ENCODE measurements around the gene TSHZ2. TPM values are rescaled to one million over a fixed set of nuclear protein-coding genes. Genes with fewer than 3 reads are reported as not detected.

TSHZ2 gene
- total RNA-seq, 1 donor from 2014 or later, result 51.9 TPM

GRCh38 chr20:53445321-53445731 is 473.2 kb downstream of the TSHZ2 start:
- Histone ChIP-seq H3K9me3 (no peaks in the 10 kb centered on the region), H3K27me3 (no peaks in the 10 kb centered on the region), H3K27ac (no peak overlapping the region), H3K4me3 (no peak overlapping the region), H3K36me3 (no peaks in the 10 kb centered on the region), H3K4me1 (no peaks in the 10 kb centered on the region)
- DNase-seq (ENCODE audit: low spot score in 2 of 2), result no peak
- TF ChIP-seq CTCF (IDR thresholded peaks at IDR 0.05), result no peak
- intact Hi-C loops (cut with DNase I), result no loop called here

GRCh38 chr20:53445932-53446331 is 473.8 kb downstream of the TSHZ2 start:
- H3K27me3 ChIP-seq, result no peaks in the 10 kb centered on the region
- intact Hi-C loops (cut with DNase I), result no loop called here
- no peak for TF ChIP-seq CTCF (IDR thresholded peaks at IDR 0.05)
- H3K36me3 ChIP-seq, result no peaks in the 10 kb centered on the region
- H3K4me3 ChIP-seq, result no peak overlapping the region
- H3K9me3 ChIP-seq, result no peaks in the 10 kb centered on the region
- DNase-seq (ENCODE audit: low spot score in 2 of 2), result no peak
- H3K27ac ChIP-seq, result no peak overlapping the region
- H3K4me1 ChIP-seq, result no peaks in the 10 kb centered on the region

- no peak for DNase-seq (ENCODE audit: low spot score in 2 of 2)
- intact Hi-C loops (cut with DNase I), result no loop called here
- no peak overlapping the region for H3K27ac ChIP-seq
- no peak overlapping the region for H3K4me3 ChIP-seq
- no peaks in the 10 kb centered on the region for H3K27me3 ChIP-seq
- no peaks in the 10 kb centered on the region for H3K4me1 ChIP-seq
- no peak for TF ChIP-seq CTCF (IDR thresholded peaks at IDR 0.05)
- no peaks in the 10 kb centered on the region for H3K36me3 ChIP-seq
- peaks cover 0 to 2% of the 10 kb centered on the region in 2 donors for H3K9me3 ChIP-seq
These were observed 475.2 kb downstream of the TSHZ2 start for GRCh38 chr20:53447316-53447715.

- no peaks in the 10 kb centered on the region for H3K4me1 ChIP-seq
- peaks cover 0 to 2% of the 10 kb centered on the region in 2 donors for H3K9me3 ChIP-seq
- H3K4me3 ChIP-seq, result no peak overlapping the region
- no peak for TF ChIP-seq CTCF (IDR thresholded peaks at IDR 0.05)
- DNase-seq (ENCODE audit: low spot score in 2 of 2), result no peak
- H3K27ac ChIP-seq, result no peak overlapping the region
- intact Hi-C loops (cut with DNase I), result no loop called here
- H3K27me3 ChIP-seq, result no peaks in the 10 kb centered on the region
- no peaks in the 10 kb centered on the region for H3K36me3 ChIP-seq
These were observed 476.3 kb downstream of the TSHZ2 start for GRCh38 chr20:53448426-53448825.

GRCh38 chr20:53448875-53449274 is 476.7 kb downstream of the TSHZ2 start:
- DNase-seq (ENCODE audit: low spot score in 2 of 2), result no peak
- H3K4me1 ChIP-seq, result no peaks in the 10 kb centered on the region
- peaks cover 0 to 2% of the 10 kb centered on the region in 2 donors for H3K9me3 ChIP-seq
- no peaks in the 10 kb centered on the region for H3K36me3 ChIP-seq
- intact Hi-C loops (cut with DNase I), result no loop called here
- H3K4me3 ChIP-seq, result no peak overlapping the region
- no peaks in the 10 kb centered on the region for H3K27me3 ChIP-seq
- no peak for TF ChIP-seq CTCF (IDR thresholded peaks at IDR 0.05)
- no peak overlapping the region for H3K27ac ChIP-seq

GRCh38 chr20:53453076-53453475 is 480.9 kb downstream of the TSHZ2 start:
- intact Hi-C loops (cut with DNase I), result no loop called here
- no peak overlapping the region for H3K4me3 ChIP-seq
- no peaks in the 10 kb centered on the region for H3K27me3 ChIP-seq
- no peak for TF ChIP-seq CTCF (IDR thresholded peaks at IDR 0.05)
- peaks cover 0 to 2% of the 10 kb centered on the region in 2 donors for H3K9me3 ChIP-seq
- no peaks in the 10 kb centered on the region for H3K4me1 ChIP-seq
- H3K27ac ChIP-seq, result no peak overlapping the region
- no peaks in the 10 kb centered on the region for H3K36me3 ChIP-seq
- DNase-seq (ENCODE audit: low spot score in 2 of 2), result no peak

All from ascending aorta (tissue), 2 donors.